Astrocyte of the hippocampus (primary cell): ENCODE measurements around the gene CBX2.

Source experiments
- DNase-seq: peaks from one replicate; pipeline ENCODE4 v3.0.0; 2011; ENCODE audit warnings: low read depth, low spot score

Gene CBX2

GRCh38 chr17:79811868-79812352 is 34.0 kb downstream of the CBX2 start:
- DNase-seq, result no peak

- DNase-seq, result no peak
Measured at GRCh38 chr17:79812353-79813258, 34.7 kb downstream of the CBX2 start.

GRCh38 chr17:79813297-79814126 is 35.6 kb downstream of the CBX2 start:
- no peak for DNase-seq

GRCh38 chr17:79814127-79814973 is 36.4 kb downstream of the CBX2 start:
- no peak for DNase-seq

GRCh38 chr17:79814974-79815835 is 37.3 kb downstream of the CBX2 start:
- DNase-seq, result peak; percentile 60

- no peak for DNase-seq
Measured at GRCh38 chr17:79815836-79816461, 38.0 kb downstream of the CBX2 start.

- no peak for DNase-seq
Measured at GRCh38 chr17:79818026-79818758, 40.2 kb downstream of the CBX2 start.

GRCh38 chr17:79819085-79819484 is 41.1 kb downstream of the CBX2 start:
- DNase-seq, result no peak

GRCh38 chr17:79819534-79820276 is 41.8 kb downstream of the CBX2 start:
- DNase-seq, result no peak

GRCh38 chr17:79820959-79821330 is 43.0 kb downstream of the CBX2 start:
- no peak for DNase-seq

GRCh38 chr17:79821331-79822095 is 43.6 kb downstream of the CBX2 start:
- no peak for DNase-seq

- DNase-seq, result no peak
Measured at GRCh38 chr17:79822583-79823124, 44.7 kb downstream of the CBX2 start.

- no peak for DNase-seq
Measured at GRCh38 chr17:79824234-79824633, 46.3 kb downstream of the CBX2 start.

GRCh38 chr17:79824893-79825579 is 47.1 kb downstream of the CBX2 start:
- DNase-seq, result no peak

GRCh38 chr17:79825580-79825921 is 47.6 kb downstream of the CBX2 start:
- DNase-seq, result no peak

GRCh38 chr17:79826204-79826680 is 48.3 kb downstream of the CBX2 start:
- DNase-seq, result no peak
